ENCODE results near the gene CLEC20A.
A peak's percentile ranks its signal among the peaks of the same experiment; 100 is the strongest.

Gene CLEC20A

DNA sequence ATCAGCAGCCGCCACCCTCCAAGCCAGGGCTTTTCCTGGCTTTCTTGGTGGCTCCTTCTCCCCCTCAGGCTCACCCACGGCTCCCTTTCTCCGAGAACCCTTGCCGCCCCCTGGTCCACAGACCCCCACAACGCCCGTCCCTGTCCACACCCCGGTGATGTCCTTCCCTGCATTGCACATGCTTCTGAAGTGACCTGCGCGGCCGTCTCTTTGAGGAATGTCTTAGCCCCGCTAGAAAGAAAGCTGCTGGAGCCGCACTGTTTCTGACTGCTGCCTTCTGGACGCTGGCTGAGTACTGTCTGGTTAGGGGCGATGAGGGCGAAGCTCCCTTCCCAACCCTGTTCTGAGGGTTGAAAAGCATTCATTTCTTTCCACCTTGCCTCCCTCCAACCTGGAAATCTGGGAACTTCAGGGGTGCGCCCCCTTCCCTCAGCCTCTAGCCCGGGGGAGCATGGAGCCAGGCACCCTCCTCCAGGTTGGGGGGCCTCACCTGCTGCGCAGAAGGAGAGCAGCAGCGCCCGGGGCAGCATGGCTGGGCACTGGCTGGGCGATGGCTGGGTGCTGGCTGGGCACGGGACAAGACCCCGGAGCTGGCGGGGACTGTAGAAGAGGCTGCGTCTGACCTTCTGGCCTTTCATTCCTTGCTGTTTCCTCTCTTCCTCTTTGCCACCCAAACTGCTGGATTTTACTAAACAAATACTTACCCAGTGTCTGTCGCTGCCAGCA is at the start of gene CLEC20A:
CLEC20A (minus strand) TSS at position 555 of the 726 bp plus-strand sequence; CDS start at position 530, 25 bp downstream.
- H3K27ac ChIP-seq = no peak within 1 kb of the TSS
- TF ChIP-seq, protein P1, sequence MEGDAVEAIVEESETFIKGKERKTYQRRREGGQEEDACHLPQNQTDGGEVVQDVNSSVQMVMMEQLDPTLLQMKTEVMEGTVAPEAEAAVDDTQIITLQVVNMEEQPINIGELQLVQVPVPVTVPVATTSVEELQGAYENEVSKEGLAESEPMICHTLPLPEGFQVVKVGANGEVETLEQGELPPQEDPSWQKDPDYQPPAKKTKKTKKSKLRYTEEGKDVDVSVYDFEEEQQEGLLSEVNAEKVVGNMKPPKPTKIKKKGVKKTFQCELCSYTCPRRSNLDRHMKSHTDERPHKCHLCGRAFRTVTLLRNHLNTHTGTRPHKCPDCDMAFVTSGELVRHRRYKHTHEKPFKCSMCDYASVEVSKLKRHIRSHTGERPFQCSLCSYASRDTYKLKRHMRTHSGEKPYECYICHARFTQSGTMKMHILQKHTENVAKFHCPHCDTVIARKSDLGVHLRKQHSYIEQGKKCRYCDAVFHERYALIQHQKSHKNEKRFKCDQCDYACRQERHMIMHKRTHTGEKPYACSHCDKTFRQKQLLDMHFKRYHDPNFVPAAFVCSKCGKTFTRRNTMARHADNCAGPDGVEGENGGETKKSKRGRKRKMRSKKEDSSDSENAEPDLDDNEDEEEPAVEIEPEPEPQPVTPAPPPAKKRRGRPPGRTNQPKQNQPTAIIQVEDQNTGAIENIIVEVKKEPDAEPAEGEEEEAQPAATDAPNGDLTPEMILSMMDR (IDR thresholded peaks at IDR 0.05) = no peak
- TF ChIP-seq ZFX (IDR thresholded peaks at IDR 0.05; ENCODE audit: borderline replicate concordance) = no peak

DNA sequence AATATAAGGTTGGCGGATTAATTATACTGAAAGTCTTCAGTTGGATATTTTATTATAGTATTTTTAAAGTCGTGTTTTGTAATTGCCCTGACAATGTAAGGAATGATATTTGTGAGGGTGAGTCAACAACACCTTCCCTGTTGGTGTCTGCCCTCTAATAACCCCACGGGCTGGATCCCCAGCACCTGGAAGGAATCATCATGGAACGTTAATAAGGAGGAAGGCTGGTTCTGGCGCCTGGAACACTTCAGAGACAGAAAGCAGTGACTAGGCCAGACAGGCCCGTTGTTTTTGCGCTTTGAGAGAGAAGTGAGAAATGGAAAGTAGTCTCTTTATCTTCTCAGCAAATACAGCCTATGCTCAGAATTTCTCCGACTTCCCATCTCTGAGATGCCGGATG is 47.8 kb upstream of the CLEC20A start:
- TF ChIP-seq ZFX (IDR thresholded peaks at IDR 0.05; ENCODE audit: borderline replicate concordance) = no peak
- TF ChIP-seq, protein P1 (IDR thresholded peaks at IDR 0.05) = no peak
- no peak overlapping the region for H3K27ac ChIP-seq

DNA sequence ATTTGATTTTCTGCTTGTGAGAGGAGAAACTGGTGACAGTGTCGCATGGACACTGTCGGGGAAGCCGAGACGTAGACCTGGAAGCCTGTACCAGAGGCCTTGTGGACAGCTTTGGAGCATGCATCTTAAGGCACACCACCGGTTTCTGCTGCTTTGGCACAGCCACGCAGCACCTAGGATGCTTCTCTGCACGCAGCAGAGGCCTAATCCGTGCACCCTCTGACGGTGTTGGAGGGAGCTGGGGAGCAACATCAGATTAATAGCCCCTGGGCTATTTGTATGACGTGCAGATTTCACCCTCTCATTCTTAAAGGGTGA is 46.5 kb upstream of the CLEC20A start:
- TF ChIP-seq, protein P1 (IDR thresholded peaks at IDR 0.05) = no peak
- no peak for TF ChIP-seq ZFX (IDR thresholded peaks at IDR 0.05; ENCODE audit: borderline replicate concordance)
- H3K27ac ChIP-seq = peak overlapping the region; percentile 80

DNA sequence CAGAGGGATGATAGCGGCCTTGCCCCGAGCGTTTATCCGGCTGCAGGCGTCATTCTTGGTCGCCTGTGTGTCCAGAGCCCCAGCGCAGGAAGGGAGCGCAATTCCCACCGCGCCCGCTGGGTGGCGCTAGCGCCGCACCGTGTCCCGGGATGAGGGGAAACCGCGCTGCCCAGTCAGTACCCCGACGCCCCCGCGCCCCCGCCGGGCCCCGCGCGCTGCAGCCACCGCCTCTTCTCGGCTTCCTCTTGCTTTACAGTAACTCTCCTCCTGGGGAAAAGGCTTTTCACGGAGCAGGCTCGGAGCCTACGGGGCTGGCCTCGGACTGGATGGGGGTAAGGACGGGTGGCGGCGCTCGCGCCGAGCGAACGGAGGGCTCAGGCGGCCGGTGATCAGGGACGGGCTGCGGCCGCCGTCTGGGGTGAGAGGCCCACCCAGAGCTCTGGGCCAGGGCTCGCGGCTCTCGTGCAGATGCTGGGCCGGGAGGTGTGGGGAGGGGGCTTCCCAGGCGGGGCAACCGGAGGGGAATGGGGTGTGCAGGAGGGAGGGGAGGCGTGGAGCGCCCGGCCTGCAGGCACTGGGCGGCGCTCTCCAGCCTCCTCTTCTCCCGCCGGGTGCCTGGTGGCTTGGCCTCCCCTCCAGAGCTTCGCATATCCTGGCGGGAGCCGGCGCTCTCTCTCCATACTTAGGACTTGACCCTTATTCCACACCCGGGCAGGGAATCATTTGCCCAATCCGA is 46.0 kb upstream of the CLEC20A start:
- peak overlapping the region; percentile 80 for H3K27ac ChIP-seq
- TF ChIP-seq ZFX (IDR thresholded peaks at IDR 0.05; ENCODE audit: borderline replicate concordance) = no peak
- TF ChIP-seq, protein P1 (IDR thresholded peaks at IDR 0.05) = peak; percentile 100

DNA sequence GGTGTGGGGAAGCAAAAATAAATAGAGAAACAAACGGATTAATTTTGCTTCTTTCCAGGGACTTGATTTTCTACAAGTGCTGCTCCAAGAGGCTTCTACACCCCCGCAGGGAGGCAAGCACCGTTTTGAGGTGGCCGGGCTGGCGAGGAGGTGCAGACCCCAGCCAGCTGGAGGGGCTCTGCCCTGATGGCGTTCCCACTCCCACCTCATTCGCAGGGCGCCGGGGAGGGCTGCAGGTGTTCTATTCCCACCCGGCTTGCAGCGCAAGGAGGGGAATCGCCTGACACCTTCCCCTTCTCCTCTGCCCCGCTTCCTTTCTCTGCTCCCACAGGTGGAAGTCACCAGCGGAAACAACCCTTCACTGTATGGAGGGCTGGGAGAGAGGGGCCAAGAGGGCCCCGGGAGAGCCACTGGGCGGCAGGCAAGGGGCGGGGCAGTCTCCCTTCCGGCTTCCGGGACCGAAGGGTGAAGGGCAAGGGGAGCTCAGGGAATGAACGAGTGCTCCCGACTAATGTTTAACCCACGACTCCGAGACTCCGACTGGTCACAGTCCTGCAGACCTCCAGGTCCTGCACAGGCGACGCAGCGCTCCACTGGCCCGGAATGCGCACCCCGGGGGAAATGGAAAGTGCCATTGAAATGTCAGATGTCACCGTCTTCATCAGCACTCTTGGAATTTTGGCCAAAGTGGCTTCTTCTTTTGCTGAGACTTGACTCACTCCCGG is 45.2 kb upstream of the CLEC20A start:
- peak overlapping the region; percentile 80 for H3K27ac ChIP-seq
- TF ChIP-seq ZFX (IDR thresholded peaks at IDR 0.05; ENCODE audit: borderline replicate concordance) = no peak
- TF ChIP-seq, protein P1 (IDR thresholded peaks at IDR 0.05) = no peak

DNA sequence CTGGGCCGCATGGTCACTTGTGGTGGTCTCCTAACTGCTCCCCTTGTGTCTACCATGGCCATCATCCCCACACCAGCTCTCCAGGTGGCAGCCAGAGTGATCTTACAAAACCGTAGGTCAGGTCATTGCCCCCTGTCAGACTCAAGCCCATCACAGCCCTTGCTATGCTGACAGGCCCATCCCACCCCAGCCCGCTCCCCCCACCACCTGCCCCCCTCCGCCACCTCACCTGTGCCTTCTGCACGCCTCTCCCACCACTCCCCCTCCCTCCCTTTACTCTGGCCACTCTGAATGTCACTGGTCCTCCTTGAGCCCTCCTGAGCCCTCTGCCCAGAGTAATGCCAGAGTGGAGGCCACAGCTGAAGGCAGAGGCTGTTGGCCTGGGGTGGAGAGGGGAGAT is 44.6 kb upstream of the CLEC20A start:
- peak overlapping the region; percentile 80 for H3K27ac ChIP-seq
- TF ChIP-seq, protein P1 (IDR thresholded peaks at IDR 0.05) = no peak
- TF ChIP-seq ZFX (IDR thresholded peaks at IDR 0.05; ENCODE audit: borderline replicate concordance) = no peak
